ENCODE results near the gene JARID2. TPM values are rescaled to one million over a fixed set of nuclear protein-coding genes. Genes with fewer than 3 reads are reported as not detected.

JARID2 gene
- polyA plus RNA-seq, 1 donor from 2014 or later, result 25.5 TPM

- H3K9me3 ChIP-seq (ENCODE audit: low read length), result no peaks in the 10 kb centered on the region
- peak overlapping the region; percentile 77 for H3K4me3 ChIP-seq (ENCODE audit: low read length)
- H3K27me3 ChIP-seq (ENCODE audit: insufficient read depth, low read depth, low read length), result no peaks in the 10 kb centered on the region
- H3K9me2 ChIP-seq (ENCODE audit: insufficient read depth, low read length), result no peaks in the 10 kb centered on the region
- no peaks in the 10 kb centered on the region for H3K36me3 ChIP-seq (ENCODE audit: insufficient read depth, low read length)
- H3K79me2 ChIP-seq (replicated peaks; ENCODE audit: insufficient read depth, low read length), result peaks cover 56% of the 10 kb centered on the region
- no peaks in the 10 kb centered on the region for H3F3A ChIP-seq (ENCODE audit: insufficient read depth, low read length, poor library complexity, severe bottlenecking)
- no peaks in the 10 kb centered on the region for H4K20me1 ChIP-seq (ENCODE audit: insufficient read depth)
- no peak overlapping the region for H2AFZ ChIP-seq (ENCODE audit: low read depth, low read length)
- peak overlapping the region; percentile 87 for H3K4me2 ChIP-seq (ENCODE audit: low read length)
- peak; percentile 60 for TF ChIP-seq RAD21 (conservative IDR thresholded peaks at IDR 0.05)
- TF ChIP-seq TAF1 (IDR thresholded peaks at IDR 0.05; ENCODE audit: low read depth), result no peak
- TF ChIP-seq REST (IDR thresholded peaks at IDR 0.05; ENCODE audit: borderline replicate concordance), result peak; percentile 35
- TF ChIP-seq CTCF (IDR thresholded peaks at IDR 0.05; ENCODE audit: poor library complexity, severe bottlenecking), result peak; percentile 47
- peak; percentile 68 for TF ChIP-seq SMC3 (conservative IDR thresholded peaks at IDR 0.05; ENCODE audit: poor library complexity)
- TF ChIP-seq MXI1 (conservative IDR thresholded peaks at IDR 0.05; ENCODE audit: poor library complexity, severe bottlenecking), result peak; percentile 68
- no peak for TF ChIP-seq POLR2AphosphoS5 (IDR thresholded peaks at IDR 0.05)
- peak overlapping the region; percentile 91 for H3K9ac ChIP-seq (ENCODE audit: low read length)
- peak overlapping the region; percentile 96 for H3K27ac ChIP-seq (ENCODE audit: low read length)
These were observed 1.9 kb downstream of the JARID2 start for GRCh38 chr6:15247500-15248450.

GRCh38 chr6:15248451-15249370 lies 2.8 kb downstream of the JARID2 start:
- H3K9me2 ChIP-seq (ENCODE audit: insufficient read depth, low read length), result no peaks in the 10 kb centered on the region
- no peaks in the 10 kb centered on the region for H3K27me3 ChIP-seq (ENCODE audit: insufficient read depth, low read depth, low read length)
- no peaks in the 10 kb centered on the region for H3K36me3 ChIP-seq (ENCODE audit: insufficient read depth, low read length)
- peak overlapping the region; percentile 90 for H3K4me3 ChIP-seq (ENCODE audit: low read length)
- peak overlapping the region; percentile 86 for H3K9ac ChIP-seq (ENCODE audit: low read length)
- TF ChIP-seq RAD21 (conservative IDR thresholded peaks at IDR 0.05), result peak; percentile 69
- peak; percentile 55 for TF ChIP-seq CTCF (IDR thresholded peaks at IDR 0.05; ENCODE audit: poor library complexity, severe bottlenecking)
- no peak for TF ChIP-seq EP300 (conservative IDR thresholded peaks at IDR 0.05; ENCODE audit: poor library complexity, severe bottlenecking)
- peak; percentile 42 for TF ChIP-seq TAF1 (IDR thresholded peaks at IDR 0.05; ENCODE audit: low read depth)
- TF ChIP-seq SMC3 (conservative IDR thresholded peaks at IDR 0.05; ENCODE audit: poor library complexity), result peak; percentile 70
- TF ChIP-seq REST (IDR thresholded peaks at IDR 0.05; ENCODE audit: borderline replicate concordance), result peak; percentile 57
- peak; percentile 61 for TF ChIP-seq POLR2AphosphoS5 (IDR thresholded peaks at IDR 0.05)
- TF ChIP-seq MXI1 (conservative IDR thresholded peaks at IDR 0.05; ENCODE audit: poor library complexity, severe bottlenecking), result peak; percentile 73
- no peak for TF ChIP-seq EZH2 (IDR thresholded peaks at IDR 0.05; ENCODE audit: borderline replicate concordance, insufficient read depth, low read length, poor library complexity, severe bottlenecking)
- no peaks in the 10 kb centered on the region for H3K9me3 ChIP-seq (ENCODE audit: low read length)
- peak overlapping the region; percentile 90 for H3K27ac ChIP-seq (ENCODE audit: low read length)
- peak overlapping the region; percentile 85 for H3K4me2 ChIP-seq (ENCODE audit: low read length)
- no peaks in the 10 kb centered on the region for H3F3A ChIP-seq (ENCODE audit: insufficient read depth, low read length, poor library complexity, severe bottlenecking)
- peak overlapping the region; percentile 74 for H2AFZ ChIP-seq (ENCODE audit: low read depth, low read length)
- H3K79me2 ChIP-seq (replicated peaks; ENCODE audit: insufficient read depth, low read length), result peaks cover 66% of the 10 kb centered on the region
- H4K20me1 ChIP-seq (ENCODE audit: insufficient read depth), result no peaks in the 10 kb centered on the region
